ENCODE data around the gene ADAMTS17.

DNA sequence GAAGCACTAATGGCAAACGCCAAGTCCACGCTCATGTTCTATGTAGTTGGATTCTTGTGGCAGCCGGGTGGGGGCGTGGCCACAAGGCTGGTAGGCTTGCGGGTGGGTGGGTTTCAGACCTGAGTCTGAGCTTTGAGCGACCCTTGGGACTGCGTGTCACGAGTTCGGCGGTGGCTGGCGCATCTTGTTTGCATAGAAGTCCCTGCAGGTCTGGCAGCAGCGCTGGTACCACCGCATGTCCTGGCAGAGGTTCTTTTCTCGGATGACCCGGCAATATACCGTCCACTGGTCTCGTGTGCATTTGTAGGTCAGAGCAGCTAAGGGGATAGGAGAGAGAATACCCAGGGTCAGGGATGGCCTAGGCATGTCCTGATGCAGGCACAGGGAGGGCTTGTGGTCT, 367.5 kb downstream of the ADAMTS17 start:
- TF ChIP-seq, protein P1, sequence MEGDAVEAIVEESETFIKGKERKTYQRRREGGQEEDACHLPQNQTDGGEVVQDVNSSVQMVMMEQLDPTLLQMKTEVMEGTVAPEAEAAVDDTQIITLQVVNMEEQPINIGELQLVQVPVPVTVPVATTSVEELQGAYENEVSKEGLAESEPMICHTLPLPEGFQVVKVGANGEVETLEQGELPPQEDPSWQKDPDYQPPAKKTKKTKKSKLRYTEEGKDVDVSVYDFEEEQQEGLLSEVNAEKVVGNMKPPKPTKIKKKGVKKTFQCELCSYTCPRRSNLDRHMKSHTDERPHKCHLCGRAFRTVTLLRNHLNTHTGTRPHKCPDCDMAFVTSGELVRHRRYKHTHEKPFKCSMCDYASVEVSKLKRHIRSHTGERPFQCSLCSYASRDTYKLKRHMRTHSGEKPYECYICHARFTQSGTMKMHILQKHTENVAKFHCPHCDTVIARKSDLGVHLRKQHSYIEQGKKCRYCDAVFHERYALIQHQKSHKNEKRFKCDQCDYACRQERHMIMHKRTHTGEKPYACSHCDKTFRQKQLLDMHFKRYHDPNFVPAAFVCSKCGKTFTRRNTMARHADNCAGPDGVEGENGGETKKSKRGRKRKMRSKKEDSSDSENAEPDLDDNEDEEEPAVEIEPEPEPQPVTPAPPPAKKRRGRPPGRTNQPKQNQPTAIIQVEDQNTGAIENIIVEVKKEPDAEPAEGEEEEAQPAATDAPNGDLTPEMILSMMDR (IDR thresholded peaks at IDR 0.05; ENCODE audit: borderline replicate concordance, extremely low read depth, low read length, poor library complexity, severe bottlenecking) = no peak
- TF ChIP-seq EZH2 (IDR thresholded peaks at IDR 0.05; ENCODE audit: borderline replicate concordance, low read depth, low read length, severe bottlenecking) = no peak
